ENCODE results near the gene NAB2. TPM values are rescaled to one million over a fixed set of nuclear protein-coding genes. Genes with fewer than 3 reads are reported as not detected.
"Not testable (repeated sequence)": the region's sequence is repeated elsewhere in the genome, so short reads cannot be mapped to it uniquely, and the experiment has no call there.

NAB2 gene
- total RNA-seq, result 30.2 TPM

GRCh38 chr12:57088354-57089270, at the start of gene NAB2:
Gene NAB2 (plus strand): TSS chr12:57089114. CDS start chr12:57089272, 158 bp downstream.
- no peak for FAIRE-seq
- DNase-seq (ENCODE audit: low spot score in 2 of 2), result peak; percentile 89 to 90

- no peak for FAIRE-seq
- DNase-seq (ENCODE audit: low spot score in 2 of 2), result no peak
These were observed 48.7 kb upstream of the NAB2 start for GRCh38 chr12:57040211-57040610.

GRCh38 chr12:57040750-57041149, 48.2 kb upstream of the NAB2 start:
- DNase-seq (ENCODE audit: low spot score in 2 of 2) (no peak), FAIRE-seq (no peak)

GRCh38 chr12:57042695-57043094, 46.2 kb upstream of the NAB2 start:
- no peak for FAIRE-seq
- no peak for DNase-seq (ENCODE audit: low spot score in 2 of 2)

GRCh38 chr12:57044468-57044867, 44.4 kb upstream of the NAB2 start:
- FAIRE-seq (no peak), DNase-seq (ENCODE audit: low spot score in 2 of 2) (no peak)

GRCh38 chr12:57044889-57045288, 44.0 kb upstream of the NAB2 start:
- FAIRE-seq (no peak), DNase-seq (ENCODE audit: low spot score in 2 of 2) (no peak)

GRCh38 chr12:57046086-57046791, 42.7 kb upstream of the NAB2 start:
- no peak for FAIRE-seq

GRCh38 chr12:57046947-57047890, 41.7 kb upstream of the NAB2 start:
- FAIRE-seq, result no peak
- no peak for DNase-seq (ENCODE audit: low spot score in 2 of 2)

More at GRCh38 chr12:57046086-57046791, 42.7 kb upstream of the NAB2 start:
- no peak for DNase-seq (ENCODE audit: low spot score in 2 of 2)

GRCh38 chr12:57047981-57048380, 40.9 kb upstream of the NAB2 start:
- no peak for DNase-seq (ENCODE audit: low spot score in 2 of 2)
- no peak for FAIRE-seq

GRCh38 chr12:57048423-57049118, 40.3 kb upstream of the NAB2 start:
- DNase-seq (ENCODE audit: low spot score in 2 of 2) (no peak), FAIRE-seq (no peak)

- FAIRE-seq (no peak), DNase-seq (ENCODE audit: low spot score in 2 of 2) (no peak)
These were observed 39.8 kb upstream of the NAB2 start for GRCh38 chr12:57049119-57049446.

GRCh38 chr12:57049890-57050289, 39.0 kb upstream of the NAB2 start, which contains the start of gene MYO1A:
Gene MYO1A (minus strand): TSS chr12:57050129. CDS start chr12:57048323, 1,806 bp downstream.
- DNase-seq (ENCODE audit: low spot score in 2 of 2) (no peak), FAIRE-seq (no peak)

- no peak for DNase-seq (ENCODE audit: low spot score in 2 of 2)
- FAIRE-seq, result no peak
These were observed 37.9 kb upstream of the NAB2 start for GRCh38 chr12:57051011-57051410.

GRCh38 chr12:57053146-57053545, 35.8 kb upstream of the NAB2 start:
- not testable (repeated sequence) for DNase-seq (ENCODE audit: low spot score in 2 of 2); FAIRE-seq

- FAIRE-seq; DNase-seq (ENCODE audit: low spot score in 2 of 2): not testable (repeated sequence)
These were observed 35.0 kb upstream of the NAB2 start for GRCh38 chr12:57053901-57054300.

- no peak for FAIRE-seq
- no peak for DNase-seq (ENCODE audit: low spot score in 2 of 2)
These were observed 33.1 kb upstream of the NAB2 start for GRCh38 chr12:57055824-57056223.

- FAIRE-seq, result no peak
- DNase-seq (ENCODE audit: low spot score in 2 of 2), result no peak
These were observed 31.7 kb upstream of the NAB2 start for GRCh38 chr12:57057067-57057751.

GRCh38 chr12:57058454-57058853, 30.5 kb upstream of the NAB2 start:
- DNase-seq (ENCODE audit: low spot score in 2 of 2), result no peak
- no peak for FAIRE-seq

GRCh38 chr12:57063991-57064685, 24.8 kb upstream of the NAB2 start:
- no peak for FAIRE-seq
- no peak for DNase-seq (ENCODE audit: low spot score in 2 of 2)
